Neural crest cell (in vitro differentiated cells): ENCODE results near the gene TRAPPC3L. TPM values are rescaled to one million over a fixed set of nuclear protein-coding genes. Genes with fewer than 3 reads are reported as not detected.
"Not testable (repeated sequence)": the region's sequence is repeated elsewhere in the genome, so short reads cannot be mapped to it uniquely, and the experiment has no call there.

Source experiments
- DNase-seq: peaks from one replicate; pipeline ENCODE4 v3.0.0; 2021; ENCODE audit warnings: low read depth, mixed read lengths, low spot score
- H3K27ac Mint-ChIP-seq: one replicate; pipeline ENCODE4 v1.8.0; 2021; ENCODE audit warnings: mild to moderate bottlenecking, mixed read lengths; ENCODE audit not compliant: unreplicated experiment
- H3K27me3 Mint-ChIP-seq: 2 replicates; pipeline ENCODE4 v1.8.0; 2021; ENCODE audit warnings: low read depth, mild to moderate bottlenecking, mixed read lengths
- H3K36me3 Mint-ChIP-seq: 2 replicates; pipeline ENCODE4 v1.8.0; 2021; ENCODE audit warnings: low read depth, mild to moderate bottlenecking, mixed read lengths
- H3K4me1 Mint-ChIP-seq: 2 replicates; pipeline ENCODE4 v1.8.0; 2021; ENCODE audit warnings: mixed read lengths
- H3K4me3 Mint-ChIP-seq: one replicate; pipeline ENCODE4 v1.8.0; 2021; ENCODE audit warnings: mild to moderate bottlenecking, mixed read lengths
- H3K9me3 Mint-ChIP-seq: 2 replicates; pipeline ENCODE4 v1.8.0; 2021; ENCODE audit warnings: mixed read lengths
- CTCF ChIP-seq: fragments of 200-600 bp; sonication (generic); conservative IDR thresholded peaks from 2 replicates; pipeline ENCODE4 v1.5.0; 2021; ENCODE audit warnings: antibody characterized with exemption, mild to moderate bottlenecking
- total RNA-seq: library from RNA; stranded (reverse); gene quantifications from 2 replicates; pipeline ENCODE4 v1.2.1, GENCODE V29; 2021

TRAPPC3L gene
- total RNA-seq, 1 donor from 2014 or later: not detected

- Mint-ChIP-seq H3K36me3 (peaks cover 5% of the 10 kb centered on the region), H3K27me3 (peaks cover 2% of the 10 kb centered on the region), H3K27ac (no peak overlapping the region), H3K4me1 (peaks cover 18% of the 10 kb centered on the region), H3K9me3 (peaks cover 24% of the 10 kb centered on the region), H3K4me3 (no peak overlapping the region)
- no peak for DNase-seq
- no peak for TF ChIP-seq CTCF
Observed at GRCh38 chr6:116508527-116508926, 37.0 kb downstream of the TRAPPC3L start.

- Mint-ChIP-seq H3K4me1 (peaks cover 12% of the 10 kb centered on the region), H3K9me3 (peaks cover 33% of the 10 kb centered on the region), H3K27me3 (peaks cover 5% of the 10 kb centered on the region), H3K27ac (no peak overlapping the region), H3K4me3 (no peak overlapping the region), H3K36me3 (peaks cover 11% of the 10 kb centered on the region)
- no peak for TF ChIP-seq CTCF
- no peak for DNase-seq
Observed at GRCh38 chr6:116507324-116507723, 38.2 kb downstream of the TRAPPC3L start.

GRCh38 chr6:116500969-116501433, 44.5 kb downstream of the TRAPPC3L start:
- H3K4me3 Mint-ChIP-seq: no peak overlapping the region
- no peak for DNase-seq
- peaks cover 5% of the 10 kb centered on the region for H3K27me3 Mint-ChIP-seq
- peaks cover 4% of the 10 kb centered on the region for H3K4me1 Mint-ChIP-seq
- no peak overlapping the region for H3K27ac Mint-ChIP-seq
- TF ChIP-seq CTCF: no peak
- peaks cover 18% of the 10 kb centered on the region for H3K9me3 Mint-ChIP-seq
- peaks cover 12% of the 10 kb centered on the region for H3K36me3 Mint-ChIP-seq

GRCh38 chr6:116497113-116497676, 48.3 kb downstream of the TRAPPC3L start:
- no peak for DNase-seq
- Mint-ChIP-seq H3K27me3 (no peaks in the 10 kb centered on the region), H3K9me3 (peaks cover 6% of the 10 kb centered on the region), H3K27ac (no peak overlapping the region), H3K4me3 (no peak overlapping the region), H3K36me3 (no peaks in the 10 kb centered on the region), H3K4me1 (peaks cover 9% of the 10 kb centered on the region)
- no peak for TF ChIP-seq CTCF

GRCh38 chr6:116495161-116495560, 50.3 kb downstream of the TRAPPC3L start:
- not testable (repeated sequence) for H3K27ac Mint-ChIP-seq, H3K27me3 Mint-ChIP-seq, H3K36me3 Mint-ChIP-seq, H3K9me3 Mint-ChIP-seq, DNase-seq, H3K4me1 Mint-ChIP-seq, H3K4me3 Mint-ChIP-seq

GRCh38 chr6:116492331-116493067, 53.0 kb downstream of the TRAPPC3L start:
- peaks cover 6% of the 10 kb centered on the region for H3K36me3 Mint-ChIP-seq
- H3K27me3 Mint-ChIP-seq: no peaks in the 10 kb centered on the region
- peaks cover 8% of the 10 kb centered on the region for H3K4me1 Mint-ChIP-seq
- no peak overlapping the region for H3K4me3 Mint-ChIP-seq
- H3K9me3 Mint-ChIP-seq: peaks cover 15% of the 10 kb centered on the region
- DNase-seq: no peak
- H3K27ac Mint-ChIP-seq: no peak overlapping the region
- TF ChIP-seq CTCF: no peak
